Choroid plexus epithelial cell (primary cell): ENCODE results near the gene SLC37A1.

ENCODE experiments used
- DNase-seq: peaks from one replicate; pipeline ENCODE4 v3.0.0-alpha.2; 2010; ENCODE audit warnings: low read depth
- H3K4me3 ChIP-seq: 2 replicates; pipeline ENCODE4 v1.5.1; 2011; ENCODE audit warnings: low read depth, mild to moderate bottlenecking, control low read depth, low read length, moderate library complexity
- CTCF ChIP-seq: conservative IDR thresholded peaks from 2 replicates; pipeline ENCODE4 v1.5.1; 2011; ENCODE audit warnings: low read depth, mild to moderate bottlenecking, control low read depth, inconsistent platforms, low read length, moderate library complexity

The SLC37A1 gene

GRCh38 chr21:42576639-42577038 is 63.0 kb downstream of the SLC37A1 start:
- H3K4me3 ChIP-seq = no peak overlapping the region
- TF ChIP-seq CTCF = no peak
- no peak for DNase-seq

GRCh38 chr21:42578034-42578433 is 64.4 kb downstream of the SLC37A1 start:
- DNase-seq = no peak

GRCh38 chr21:42578761-42579415 is 65.2 kb downstream of the SLC37A1 start:
- DNase-seq = no peak
- H3K4me3 ChIP-seq = no peak overlapping the region
- TF ChIP-seq CTCF = no peak

More at GRCh38 chr21:42578034-42578433, 64.4 kb downstream of the SLC37A1 start:
- no peak overlapping the region for H3K4me3 ChIP-seq
- no peak for TF ChIP-seq CTCF

GRCh38 chr21:42579456-42580075 is 65.9 kb downstream of the SLC37A1 start:
- no peak overlapping the region for H3K4me3 ChIP-seq
- DNase-seq = no peak
- TF ChIP-seq CTCF = no peak

- DNase-seq = no peak
- no peak for TF ChIP-seq CTCF
- H3K4me3 ChIP-seq = no peak overlapping the region
Measured at GRCh38 chr21:42580076-42580792, 66.6 kb downstream of the SLC37A1 start.

- H3K4me3 ChIP-seq = no peak overlapping the region
- TF ChIP-seq CTCF = no peak
- DNase-seq = no peak
Measured at GRCh38 chr21:42580793-42581321, 67.2 kb downstream of the SLC37A1 start.
